ENCODE measurements around the gene CSDE1. TPM values are rescaled to one million over a fixed set of nuclear protein-coding genes. Genes with fewer than 3 reads are reported as not detected.

The CSDE1 gene
- total RNA-seq, 1 donor from 2014 or later, result 517 TPM

DNA sequence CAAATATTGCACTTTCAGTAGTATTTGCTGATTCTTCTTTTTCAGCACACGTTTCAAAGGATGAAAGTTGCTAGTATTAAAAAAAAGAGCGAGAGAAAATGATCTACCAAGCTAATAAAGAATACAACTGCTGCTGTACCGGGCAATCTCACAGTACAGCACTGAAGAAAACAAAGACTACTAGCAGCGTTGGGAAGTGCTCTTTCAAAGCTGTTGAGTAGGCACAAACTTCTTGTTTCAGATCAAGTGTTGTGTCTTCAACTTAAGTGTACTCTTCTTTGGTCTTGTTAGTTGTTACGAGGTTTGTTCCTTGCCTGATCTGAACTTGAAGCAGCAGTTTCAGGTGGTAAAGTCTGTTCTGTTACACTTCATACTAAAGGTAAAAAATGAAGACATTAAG is 7.9 kb downstream of the CSDE1 start:
- no peak for DNase-seq

GRCh38 chr1:114746450-114747121 is 11.2 kb downstream of the CSDE1 start:
- DNase-seq, result no peak

DNA sequence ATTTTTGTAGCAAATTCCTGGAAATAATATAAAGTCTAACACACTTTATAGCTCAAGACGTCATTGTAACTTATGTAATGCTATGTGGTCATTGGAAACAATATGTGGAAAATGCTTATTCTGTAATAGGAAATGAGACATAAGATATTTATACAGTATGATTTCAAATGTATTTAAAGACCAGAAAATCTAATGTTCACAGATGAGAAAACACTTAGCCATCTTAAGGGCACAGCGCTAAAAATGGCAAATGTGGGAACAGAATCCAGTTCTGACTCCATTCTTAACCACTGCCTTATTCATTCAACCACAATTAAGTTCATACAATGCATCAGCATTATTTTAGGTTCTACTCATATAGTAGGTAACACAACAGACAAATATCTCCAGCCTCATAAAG is 12.5 kb downstream of the CSDE1 start:
- DNase-seq, result no peak

DNA sequence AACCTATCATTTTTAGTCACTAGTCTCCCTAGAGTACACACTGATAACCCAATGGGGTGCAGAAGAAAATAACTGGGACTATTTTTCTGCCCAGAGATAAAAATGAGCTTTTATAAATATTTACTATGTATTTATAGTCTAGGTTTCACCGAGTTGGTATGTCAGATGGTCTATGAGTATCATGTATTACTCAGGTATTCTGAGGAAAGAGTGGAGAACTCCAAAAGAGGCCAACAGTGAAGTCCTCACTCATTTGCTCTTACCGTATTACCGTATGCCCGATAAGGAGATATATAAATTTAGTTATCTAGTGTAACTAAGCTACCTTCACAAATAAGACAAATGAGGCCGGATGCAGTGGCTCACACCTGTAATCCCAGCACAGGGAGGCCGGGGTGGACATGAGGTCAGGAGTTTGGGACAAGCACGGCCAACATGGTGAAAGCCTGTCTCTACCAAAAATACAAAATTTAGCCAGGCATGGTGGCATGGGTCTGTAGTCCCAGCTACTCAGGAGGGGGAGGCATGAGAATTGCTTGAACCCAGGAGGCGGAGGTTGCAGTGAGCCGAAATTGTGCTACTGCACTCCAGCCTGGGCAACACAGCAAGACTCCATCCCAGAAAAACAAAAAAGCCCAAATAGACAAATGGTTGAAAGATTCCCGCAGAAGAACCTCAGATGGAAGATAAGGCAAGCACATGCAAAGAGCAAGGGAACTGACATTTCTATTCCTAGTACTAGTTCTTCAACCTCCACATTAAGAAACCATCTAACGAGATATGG is 15.6 kb downstream of the CSDE1 start:
- DNase-seq, result no peak

GRCh38 chr1:114740331-114740730 is 17.5 kb downstream of the CSDE1 start:
- DNase-seq, result no peak

DNA sequence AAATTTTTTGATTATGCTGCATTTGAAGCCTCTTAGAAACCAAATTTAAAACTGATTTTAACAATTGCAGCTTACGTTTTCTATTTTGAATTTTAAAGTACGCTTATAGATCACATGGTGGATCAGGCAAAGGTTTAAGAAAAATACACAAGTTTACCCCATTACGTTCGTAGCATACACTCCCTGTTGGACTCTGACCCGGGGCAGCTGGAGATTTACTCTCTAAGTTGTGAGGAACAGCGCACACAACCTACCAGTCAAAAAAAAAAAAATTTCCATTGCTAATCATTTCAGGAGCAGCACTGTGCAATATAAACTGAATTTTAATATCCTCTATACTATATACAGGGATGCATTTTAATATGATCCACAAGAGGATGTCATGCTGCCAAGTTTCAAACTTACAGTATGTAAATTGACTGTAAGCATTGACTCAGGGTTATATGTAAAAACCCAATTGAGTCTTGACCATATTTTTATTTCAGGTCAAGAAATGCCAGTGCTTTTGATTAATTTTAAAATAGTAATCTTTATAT is 20.4 kb downstream of the CSDE1 start:
- no peak for DNase-seq

- DNase-seq, result no peak
Measured at GRCh38 chr1:114735479-114735878, 22.3 kb downstream of the CSDE1 start.

- DNase-seq, result no peak
Measured at GRCh38 chr1:114729782-114730181, 28.0 kb downstream of the CSDE1 start.

GRCh38 chr1:114728553-114728952 is 29.2 kb downstream of the CSDE1 start:
- DNase-seq, result no peak

DNA sequence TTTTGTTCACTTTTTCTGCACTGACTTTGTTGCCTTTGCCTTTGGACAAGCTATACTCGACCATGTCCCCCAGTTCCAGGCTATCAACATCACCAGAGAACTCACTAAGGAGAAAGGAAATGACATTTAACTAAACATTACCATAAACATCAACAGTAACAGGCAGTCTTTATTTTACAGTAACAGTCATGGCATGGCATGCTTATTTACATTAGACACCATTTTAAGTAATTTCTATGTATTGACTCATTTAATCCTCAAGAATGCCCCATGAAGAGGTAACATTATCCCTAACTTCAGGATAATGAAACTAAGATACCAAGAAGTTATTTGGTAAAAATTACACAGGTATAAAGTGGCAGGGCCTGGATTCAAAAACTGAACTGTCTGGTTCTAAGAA is 32.6 kb downstream of the CSDE1 start:
- no peak for DNase-seq

DNA sequence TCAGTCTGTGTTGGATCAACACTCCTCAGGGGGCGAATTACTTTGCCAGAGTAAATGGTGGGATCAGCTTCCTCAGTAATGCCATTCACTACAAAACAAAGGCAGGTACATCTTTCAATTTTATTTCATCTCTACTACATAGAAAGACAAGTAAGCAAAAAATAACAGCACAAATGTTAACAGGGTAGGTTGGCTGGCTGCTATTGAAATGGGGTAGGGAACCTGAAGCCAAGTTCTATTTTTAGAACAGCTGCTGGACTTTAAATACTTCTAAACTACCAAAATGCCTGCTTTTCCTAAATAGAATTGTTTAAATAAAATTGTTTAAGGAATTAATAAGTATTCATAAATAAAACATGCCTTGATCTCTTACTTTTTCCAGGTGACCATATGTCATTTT is 33.9 kb downstream of the CSDE1 start:
- DNase-seq, result no peak

GRCh38 chr1:114723457-114723856 is 34.3 kb downstream of the CSDE1 start:
- no peak for DNase-seq

GRCh38 chr1:114720492-114720891 is 37.3 kb downstream of the CSDE1 start:
- DNase-seq, result no peak

- no peak for DNase-seq
Measured at GRCh38 chr1:114719424-114719787, 38.4 kb downstream of the CSDE1 start.

DNA sequence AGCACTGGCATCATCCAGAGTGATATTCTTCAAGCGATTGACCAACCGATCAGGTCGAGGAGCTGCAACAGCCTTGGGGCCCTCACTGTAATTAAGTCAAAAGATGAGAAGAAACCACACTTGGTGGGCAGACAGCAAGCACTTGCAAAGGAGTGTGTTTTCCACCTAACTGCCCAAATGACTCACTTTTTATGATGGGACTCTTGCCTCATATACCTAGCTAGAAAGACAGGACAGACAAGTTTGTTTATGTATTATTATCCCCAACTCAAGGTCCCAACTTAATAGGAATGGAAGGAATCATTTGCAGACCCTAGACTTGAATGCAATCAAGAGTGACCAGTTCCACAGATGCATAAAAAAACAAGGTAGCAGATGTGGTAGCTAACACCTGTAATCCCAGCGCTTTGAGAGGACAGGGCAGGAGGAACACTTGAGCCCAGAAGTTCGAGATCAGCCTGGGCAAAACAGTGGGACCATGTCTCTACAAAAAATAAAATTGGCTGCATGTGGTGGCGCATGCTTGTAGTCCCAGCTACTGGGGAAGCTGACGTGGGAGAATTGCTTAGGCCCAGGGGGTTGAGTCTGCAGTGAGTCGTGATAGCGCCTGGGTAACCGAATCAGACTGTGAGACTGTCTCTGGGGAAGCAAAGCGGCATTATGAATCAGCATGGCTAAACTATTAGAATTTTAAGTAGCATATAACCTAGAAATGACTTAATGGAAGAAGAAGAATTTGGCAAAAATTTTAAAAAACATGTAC is 38.9 kb downstream of the CSDE1 start:
- DNase-seq, result no peak

DNA sequence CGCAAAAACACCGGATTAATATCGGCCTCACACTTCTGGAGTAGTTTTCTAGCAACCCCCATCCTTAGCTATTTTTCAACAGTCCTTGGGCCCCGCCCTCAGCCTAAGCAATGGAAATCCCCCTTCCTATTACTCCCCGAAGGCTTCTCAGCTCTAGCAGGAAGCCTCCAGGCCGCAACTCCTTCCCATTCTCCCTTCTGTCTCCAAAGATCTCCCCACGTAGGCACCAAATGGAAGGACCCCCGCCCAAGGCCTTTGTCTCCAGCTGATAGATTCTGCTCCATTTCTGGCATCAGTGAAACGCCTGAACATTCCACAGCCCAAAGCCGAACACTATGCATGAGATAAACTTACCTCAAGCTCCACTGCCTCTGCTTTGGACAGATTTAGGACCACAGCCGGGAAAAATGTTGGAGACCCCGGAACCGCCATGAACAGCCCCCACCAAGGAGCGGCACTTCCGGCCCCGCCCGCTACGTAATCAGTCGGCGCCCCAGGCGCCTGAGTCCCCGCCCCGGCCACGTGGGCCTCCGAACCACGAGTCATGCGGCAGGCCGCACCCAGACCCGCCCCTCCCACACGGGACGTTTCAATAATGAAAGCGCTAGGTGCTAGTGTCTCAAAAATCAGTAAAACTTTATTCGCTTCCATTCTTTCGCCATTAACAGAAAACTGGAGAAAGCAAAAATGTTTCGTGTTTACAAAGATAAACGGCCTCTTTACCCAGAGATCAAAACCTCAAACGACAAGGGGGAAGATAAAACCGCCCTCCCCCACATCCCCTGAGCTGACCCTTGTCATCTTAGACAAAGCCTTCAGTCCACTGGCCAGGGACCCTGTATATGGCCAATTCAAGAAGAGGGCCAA is 41.2 kb downstream of the CSDE1 start, which contains the start of gene NRAS:
NRAS (minus strand) TSS at position 468 of the 867 bp plus-strand sequence. CDS start 611 bp downstream, outside the sequence.
- DNase-seq, result peak; percentile 97

- DNase-seq, result no peak
Measured at GRCh38 chr1:114715952-114716303, 41.9 kb downstream of the CSDE1 start.

DNA sequence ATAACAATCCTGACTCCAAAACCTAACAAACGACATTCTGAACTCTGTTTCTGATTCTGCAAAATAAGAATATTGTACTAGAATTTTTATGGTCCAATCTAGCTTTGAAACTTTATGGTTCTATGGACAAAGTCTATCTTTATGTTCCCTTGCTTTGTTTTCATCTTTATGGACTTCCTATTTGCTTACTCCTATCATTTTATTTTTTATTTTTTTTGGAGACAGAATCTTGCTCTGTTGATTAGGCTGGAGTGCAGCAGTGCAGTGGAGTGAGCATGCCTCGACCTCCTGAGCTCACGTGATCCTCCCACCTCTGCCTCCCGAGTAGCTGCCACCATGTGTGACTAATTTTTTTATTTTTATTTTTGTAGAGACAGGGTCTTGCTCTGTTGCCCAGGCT is 44.8 kb downstream of the CSDE1 start:
- DNase-seq, result no peak

- no peak for DNase-seq
Measured at GRCh38 chr1:114710360-114710759, 47.4 kb downstream of the CSDE1 start.

- no peak for DNase-seq
Measured at GRCh38 chr1:114707604-114708003, 50.2 kb downstream of the CSDE1 start.

DNA sequence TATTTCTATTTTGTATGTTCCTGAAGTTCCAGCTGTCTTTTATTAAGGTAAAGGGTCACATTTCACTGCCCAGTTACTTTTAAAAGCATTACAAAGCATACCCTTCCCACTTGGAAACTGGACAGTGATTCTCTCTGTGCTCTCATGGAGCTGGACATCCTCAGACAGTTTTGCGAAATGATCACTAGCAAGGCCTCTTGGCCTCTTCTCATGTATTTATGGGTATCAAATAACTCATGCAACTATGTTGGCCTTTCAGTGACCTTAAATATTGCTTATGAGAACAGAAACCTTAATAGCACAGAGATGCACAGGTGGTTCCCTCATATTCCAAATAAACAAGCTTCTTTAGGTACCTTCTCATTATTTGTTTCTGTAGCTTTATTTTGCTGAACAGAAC is 54.5 kb downstream of the CSDE1 start:
- DNase-seq, result peak; percentile 32

DNA sequence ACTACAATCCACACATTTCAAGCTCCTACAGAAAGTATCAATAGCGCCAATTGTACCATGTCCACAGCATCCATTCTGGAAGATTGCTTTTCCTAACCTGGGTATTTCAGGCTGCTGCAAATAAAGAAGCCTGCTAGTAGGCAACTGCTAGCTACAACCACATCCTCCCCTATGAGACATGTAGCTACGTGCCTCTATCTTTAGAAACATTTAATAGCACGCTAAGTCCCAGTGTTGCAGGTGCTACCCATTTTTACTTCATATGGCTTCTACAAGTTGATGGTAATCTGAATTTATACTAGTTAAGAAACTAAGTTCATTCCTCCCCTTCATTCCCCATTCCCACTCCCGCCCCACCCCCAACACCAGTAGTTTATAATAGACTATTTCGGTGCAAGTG is 55.0 kb downstream of the CSDE1 start:
- peak; percentile 34 for DNase-seq

Data from tongue (tissue), 2 donors.